Endothelial cell of umbilical vein (primary cell): ENCODE measurements around the gene PSMD13. TPM values are rescaled to one million over a fixed set of nuclear protein-coding genes. Genes with fewer than 3 reads are reported as not detected.

Source experiments
- BruUV-seq: library from RNA; stranded (reverse); fragments of 400-500 nt; replicated peaks from 2 replicates; lab custom pipeline; 2021; lab: Mats Ljungman, UMichigan
- CTCF ChIA-PET: fragments of 300-600, 350-600 bp; sonication (Branson Sonifier 250); formaldehyde crosslinking; loops from one replicate; lab custom pipeline; 2021; ENCODE audit warnings: antibody characterized with exemption, inconsistent platforms; lab: Charles Lee
- POLR2A ChIA-PET: fragments of 300-600, 350-600 bp; sonication (Branson Sonifier 250); formaldehyde crosslinking; loops from one replicate; lab custom pipeline; 2021; ENCODE audit warnings: antibody characterized with exemption, inconsistent platforms; lab: Charles Lee
- DNase-seq: peaks from one replicate; pipeline ENCODE4 v3.0.0-alpha.2; 2011; ENCODE audit warnings: low read depth, low spot score
- FAIRE-seq: peaks from 2 replicates; lab custom pipeline; 2011; peaks lifted over from hg19 to GRCh38; lab: Jason Lieb, UNC
- H2AFZ ChIP-seq: 2 replicates; pipeline ENCODE4 v1.6.0; 2012; ENCODE audit warnings: low read depth, low read length, control low read depth, inconsistent platforms
- H3K27ac ChIP-seq: 2 replicates; pipeline ENCODE4 v1.5.1; 2011; ENCODE audit warnings: low read depth, mild to moderate bottlenecking, control low read depth, low read length, moderate library complexity; ENCODE audit not compliant: insufficient read depth
- H3K27me3 ChIP-seq, 2 experiments: 2 replicates each; pipeline versions ENCODE4 v1.6.0 to v1.6.1; 2011; ENCODE audit warnings: low read length in 2 of 2, mixed read lengths in 1 of 2; ENCODE audit not compliant: control insufficient read depth in 2 of 2, insufficient read depth in 2 of 2
- H3K36me3 ChIP-seq, 2 experiments: 2 replicates in 1 of 2; 3 replicates in 1 of 2; pipeline ENCODE4 v1.5.1; 2011; ENCODE audit warnings: low read length in 2 of 2, mild to moderate bottlenecking in 1 of 2, moderate library complexity in 1 of 2; ENCODE audit not compliant: control insufficient read depth in 2 of 2, insufficient read depth in 2 of 2; ENCODE audit errors: extremely low read depth in 1 of 2
- H3K4me1 ChIP-seq: 3 replicates; pipeline ENCODE4 v1.5.1; 2011; ENCODE audit warnings: mild to moderate bottlenecking, low read length; ENCODE audit not compliant: control insufficient read depth, insufficient read depth; ENCODE audit errors: extremely low read depth
- H3K4me2 ChIP-seq: 2 replicates; pipeline ENCODE4 v1.6.1; 2011; ENCODE audit warnings: low read length, control low read depth, mixed read lengths; ENCODE audit not compliant: insufficient read depth
- H3K4me3 ChIP-seq, 3 experiments: fragments of 200-600 bp in 1 of 3; sonication (generic), shearing (Covaris generic) in 1 of 3; replicated peaks in 1 of 3; 2 replicates each; pipeline ENCODE4 v1.5.1; 2011 to 2016; ENCODE audit warnings: control low read depth in 3 of 3, low read length in 3 of 3, mild to moderate bottlenecking in 2 of 3, inconsistent platforms in 1 of 3, low read depth in 1 of 3, moderate library complexity in 1 of 3; ENCODE audit not compliant: insufficient read depth in 1 of 3
- H3K79me2 ChIP-seq: 2 replicates; pipeline ENCODE4 v1.6.0; 2012; ENCODE audit warnings: low read length, inconsistent platforms; ENCODE audit not compliant: control insufficient read depth, insufficient read depth
- H3K9ac ChIP-seq: replicated peaks from 2 replicates; pipeline ENCODE3; 2011; ENCODE audit warnings: low read length, control low read depth; ENCODE audit not compliant: insufficient read depth; ENCODE audit errors: extremely low read depth
- H3K9me1 ChIP-seq: replicated peaks from 3 replicates; pipeline ENCODE4 v1.6.0; 2011; ENCODE audit warnings: mild to moderate bottlenecking, low read length; ENCODE audit not compliant: control insufficient read depth, insufficient read depth; ENCODE audit errors: extremely low read depth
- H3K9me3 ChIP-seq: replicated peaks from 2 replicates; pipeline ENCODE4 v1.5.1; 2012; ENCODE audit warnings: low read length, inconsistent platforms; ENCODE audit not compliant: control insufficient read depth, insufficient read depth
- H4K20me1 ChIP-seq: replicated peaks from 2 replicates; pipeline ENCODE3; 2011; ENCODE audit warnings: mild to moderate bottlenecking, low read length; ENCODE audit not compliant: control insufficient read depth, insufficient read depth; ENCODE audit errors: extremely low read depth
- EZH2 ChIP-seq: IDR thresholded peaks from 2 replicates; pipeline ENCODE4 v1.6.1; 2012; ENCODE audit warnings: borderline replicate concordance, low read depth, mild to moderate bottlenecking, moderate library complexity, low read length, inconsistent platforms; ENCODE audit not compliant: severe bottlenecking
- FOS ChIP-seq: IDR thresholded peaks from 2 replicates; pipeline ENCODE4 v1.6.1; 2011; ENCODE audit warnings: mild to moderate bottlenecking, low read length, moderate library complexity, borderline replicate concordance; ENCODE audit not compliant: insufficient read depth
- GATA2 ChIP-seq: IDR thresholded peaks from 2 replicates; pipeline ENCODE4 v1.7.0; 2011; ENCODE audit warnings: low read depth, mild to moderate bottlenecking, moderate library complexity, mixed read lengths, low read length; ENCODE audit not compliant: insufficient read length, insufficient read depth
- JUN ChIP-seq: IDR thresholded peaks from 2 replicates; pipeline ENCODE4 v1.6.1; 2011; ENCODE audit warnings: borderline replicate concordance, low read depth; ENCODE audit not compliant: insufficient read length, insufficient read depth
- MYC ChIP-seq: IDR thresholded peaks from one replicate; pipeline ENCODE4 v1.6.1; 2011; ENCODE audit warnings: mild to moderate bottlenecking, low read depth, low read length
- POLR2A ChIP-seq: IDR thresholded peaks from 2 replicates; pipeline ENCODE4 v1.6.1; 2012; ENCODE audit warnings: low read depth, mild to moderate bottlenecking, control low read depth, low read length
- POLR2AphosphoS5 ChIP-seq: IDR thresholded peaks from 2 replicates; pipeline ENCODE4 v1.6.1; 2012; ENCODE audit warnings: low read depth, mild to moderate bottlenecking, control low read depth, low read length, moderate library complexity; ENCODE audit not compliant: insufficient read depth
- dilution Hi-C: fragments of 300-500 bp; cut with MboI; formaldehyde crosslinking; loops from one replicate; pipeline ENCODE4 v1.15.0; 2019; ENCODE audit warnings: low sequenced_read_pairs; ENCODE audit not compliant: extremely low pct_ligation_motif_present
- intact Hi-C: fragments of 100-400 bp; cut with micrococcal nuclease; formaldehyde crosslinking; loops from one replicate; pipeline ENCODE4 v1.10.0; 2022
- polyA plus RNA-seq, 4 experiments: library from polyadenylated mRNA; depleted of rRNA in 3 of 4; stranded (reverse) in 3 of 4; unstranded in 1 of 4; fragments of >200 nt; gene quantifications; 2 replicates each; pipeline versions ENCODE4 v1.2.1 to v1.2.3, GENCODE V29; 2011 to 2012; ENCODE audit warnings: missing spikeins in 1 of 4
- total RNA-seq: library from RNA; stranded (reverse); gene quantifications from 2 replicates; pipeline ENCODE4 v1.2.3, GENCODE V29; 2021
- TF ChIP-seq, protein P1 (sequence below), 2 donors: IDR thresholded peaks; 1 replicate in 1 of 2; 2 replicates in 1 of 2; pipeline ENCODE4 v1.5.1; 2011; ENCODE audit warnings: low read length in 2 of 2, mild to moderate bottlenecking in 2 of 2, moderate library complexity in 2 of 2, control low read depth in 1 of 2, inconsistent platforms in 1 of 2, low read depth in 1 of 2; ENCODE audit not compliant: insufficient read depth in 1 of 2; ENCODE audit errors: extremely low read depth in 1 of 2
- TF ChIP-seq, protein P2 (sequence below): IDR thresholded peaks from 2 replicates; pipeline ENCODE4 v1.6.1; 2011; ENCODE audit not compliant: insufficient read depth, insufficient read length

The PSMD13 gene
- total and polyA plus RNA-seq, 2 donors (not counting 3 experiments of a cell fraction or from before 2014, with no cell fraction given): 168 to 214 TPM

DNA sequence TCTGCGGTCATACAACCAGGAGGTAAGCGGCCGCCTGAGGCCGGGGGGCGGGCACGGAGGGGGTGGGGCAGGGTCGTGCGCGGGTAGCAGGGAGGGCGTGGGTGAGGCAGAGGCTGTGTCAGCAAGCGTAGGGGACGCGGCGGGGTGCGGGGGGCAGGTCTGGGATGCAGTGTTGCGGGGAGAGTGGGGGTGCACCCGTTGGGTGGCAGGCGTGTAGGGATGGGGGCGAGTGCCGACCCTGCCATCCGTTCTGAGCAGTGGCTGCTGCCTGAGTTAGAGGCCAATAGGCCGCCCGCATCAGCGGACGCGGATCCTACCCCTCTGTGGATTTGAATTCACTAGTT, 27.9 kb upstream of the PSMD13 start:
- peak overlapping the region; percentile 43 to 92 (median 74) for H3K4me3 ChIP-seq
- POLR2A ChIA-PET: interaction anchor here (0.6 kb wide), 1 partner anchor 150 kb away, joined by 4 read pairs; no protein-coding TSS in a partner anchor

DNA sequence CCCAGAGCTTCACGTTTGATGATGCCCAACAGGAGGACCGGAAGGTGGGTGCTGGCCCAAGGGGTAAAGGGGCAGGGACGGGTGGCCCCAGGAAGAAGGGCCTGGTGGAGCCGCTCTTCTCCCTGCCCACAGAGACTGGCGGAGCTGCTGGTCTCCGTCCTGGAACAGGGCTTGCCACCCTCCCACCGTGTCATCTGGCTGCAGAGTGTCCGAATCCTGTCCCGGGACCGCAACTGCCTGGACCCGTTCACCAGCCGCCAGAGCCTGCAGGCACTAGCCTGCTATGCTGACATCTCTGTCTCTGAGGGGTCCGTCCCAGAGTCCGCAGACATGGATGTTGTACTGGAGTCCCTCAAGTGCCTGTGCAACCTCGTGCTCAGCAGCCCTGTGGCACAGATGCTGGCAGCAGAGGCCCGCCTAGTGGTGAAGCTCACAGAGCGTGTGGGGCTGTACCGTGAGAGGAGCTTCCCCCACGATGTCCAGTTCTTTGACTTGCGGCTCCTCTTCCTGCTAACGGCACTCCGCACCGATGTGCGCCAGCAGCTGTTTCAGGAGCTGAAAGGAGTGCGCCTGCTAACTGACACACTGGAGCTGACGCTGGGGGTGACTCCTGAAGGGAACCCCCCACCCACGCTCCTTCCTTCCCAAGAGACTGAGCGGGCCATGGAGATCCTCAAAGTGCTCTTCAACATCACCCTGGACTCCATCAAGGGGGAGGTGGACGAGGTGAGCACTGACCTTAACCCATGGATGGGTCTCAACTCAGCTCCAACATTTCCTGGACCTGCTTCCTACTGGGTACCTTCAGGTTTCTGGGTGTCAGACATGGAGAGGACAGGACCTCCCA, 27.3 kb upstream of the PSMD13 start:
- peak; percentile 9 for DNase-seq
- Histone ChIP-seq H4K20me1 (no peaks in the 10 kb centered on the region), H3K4me2 (peak overlapping the region; percentile 75), H3K4me3 (peak overlapping the region; percentile 43 to 92 (median 69)), H3K79me2 (peaks cover 50% of the 10 kb centered on the region), H3K36me3 (peaks cover 25 to 46% of the 10 kb centered on the region in 2 experiments), H3K9ac (peak overlapping the region; percentile 70), H3K9me1 (no peaks in the 10 kb centered on the region), H3K9me3 (no peaks in the 10 kb centered on the region), H3K27ac (peak overlapping the region; percentile 47), H3K4me1 (peaks cover 23% of the 10 kb centered on the region), H3K27me3 (no peaks in the 10 kb centered on the region), H2AFZ (no peak overlapping the region)
- CTCF ChIA-PET: interaction anchor here (0.9 to 1.5 kb wide), 4 partner anchors 13 to 41 kb away, joined by 3 to 5 read pairs (median 3); partner anchors contain the start of gene PSMD13
- intact Hi-C loops (loop anchor here (5.0 kb wide), 2 partner anchors 98 to 148 kb away; partner anchors contain the start of gene IFITM2), dilution Hi-C loops (no loop called here)
- TF ChIP-seq POLR2AphosphoS5 (no peak), POLR2A (no peak), GATA2 (no peak), MYC (no peak), FOS (no peak), EZH2 (no peak), JUN (no peak)
- TF ChIP-seq, protein P1, sequence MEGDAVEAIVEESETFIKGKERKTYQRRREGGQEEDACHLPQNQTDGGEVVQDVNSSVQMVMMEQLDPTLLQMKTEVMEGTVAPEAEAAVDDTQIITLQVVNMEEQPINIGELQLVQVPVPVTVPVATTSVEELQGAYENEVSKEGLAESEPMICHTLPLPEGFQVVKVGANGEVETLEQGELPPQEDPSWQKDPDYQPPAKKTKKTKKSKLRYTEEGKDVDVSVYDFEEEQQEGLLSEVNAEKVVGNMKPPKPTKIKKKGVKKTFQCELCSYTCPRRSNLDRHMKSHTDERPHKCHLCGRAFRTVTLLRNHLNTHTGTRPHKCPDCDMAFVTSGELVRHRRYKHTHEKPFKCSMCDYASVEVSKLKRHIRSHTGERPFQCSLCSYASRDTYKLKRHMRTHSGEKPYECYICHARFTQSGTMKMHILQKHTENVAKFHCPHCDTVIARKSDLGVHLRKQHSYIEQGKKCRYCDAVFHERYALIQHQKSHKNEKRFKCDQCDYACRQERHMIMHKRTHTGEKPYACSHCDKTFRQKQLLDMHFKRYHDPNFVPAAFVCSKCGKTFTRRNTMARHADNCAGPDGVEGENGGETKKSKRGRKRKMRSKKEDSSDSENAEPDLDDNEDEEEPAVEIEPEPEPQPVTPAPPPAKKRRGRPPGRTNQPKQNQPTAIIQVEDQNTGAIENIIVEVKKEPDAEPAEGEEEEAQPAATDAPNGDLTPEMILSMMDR (IDR thresholded peaks at IDR 0.05; ENCODE audit: extremely low read depth in 1 of 2, insufficient read depth in 1 of 2, low read depth in 1 of 2, low read length in 2 of 2): no peak
- TF ChIP-seq, protein P2, sequence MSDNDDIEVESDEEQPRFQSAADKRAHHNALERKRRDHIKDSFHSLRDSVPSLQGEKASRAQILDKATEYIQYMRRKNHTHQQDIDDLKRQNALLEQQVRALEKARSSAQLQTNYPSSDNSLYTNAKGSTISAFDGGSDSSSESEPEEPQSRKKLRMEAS: no peak
- FAIRE-seq: no peak
- POLR2A ChIA-PET: interaction anchor here (0.6 kb wide), 1 partner anchor 149 kb away, joined by 4 read pairs; no protein-coding TSS in a partner anchor
- BruUV-seq: no TSS peak

More for the DNA sequence above, 27.9 kb upstream of the PSMD13 start:
- no peak for FAIRE-seq
- Histone ChIP-seq H3K9ac (peak overlapping the region; percentile 96), H3K36me3 (peaks cover 19 to 43% of the 10 kb centered on the region in 2 experiments), H3K79me2 (peaks cover 50% of the 10 kb centered on the region), H3K27me3 (no peaks in the 10 kb centered on the region), H3K4me1 (peaks cover 23% of the 10 kb centered on the region), H3K27ac (peak overlapping the region; percentile 29), H3K4me2 (peak overlapping the region; percentile 75), H3K9me3 (no peaks in the 10 kb centered on the region), H2AFZ (peak overlapping the region; percentile 22), H3K9me1 (no peaks in the 10 kb centered on the region), H4K20me1 (no peaks in the 10 kb centered on the region)
- CTCF ChIA-PET: interaction anchor here (0.9 to 1.5 kb wide), 4 partner anchors 14 to 42 kb away, joined by 3 to 5 read pairs (median 3); partner anchors contain the start of gene PSMD13
- intact Hi-C loops: loop anchor here (5.0 kb wide), 2 partner anchors 98 to 148 kb away; partner anchors contain the start of gene IFITM2
- dilution Hi-C loops: no loop called here
- no TSS peak for BruUV-seq
- no peak for TF ChIP-seq GATA2
- TF ChIP-seq, protein P2: no peak
- DNase-seq: peak; percentile 9
